NT2/D1 (cell line): ENCODE measurements around the gene ALDH1L2.

Experiments used
- DNase-seq: peaks from one replicate; pipeline ENCODE4 v3.0.0-alpha.2; 2011; ENCODE audit warnings: low read depth, low spot score
- H3K27me3 ChIP-seq: 2 replicates; pipeline ENCODE4 v1.6.0; 2011; ENCODE audit warnings: mild to moderate bottlenecking; ENCODE audit not compliant: insufficient read length, insufficient read depth
- H3K36me3 ChIP-seq: 2 replicates; pipeline ENCODE4 v1.6.1; 2011; ENCODE audit warnings: mild to moderate bottlenecking, low read length, mixed read lengths; ENCODE audit not compliant: insufficient read depth, insufficient read length
- H3K4me1 ChIP-seq: 2 replicates; pipeline ENCODE4 v1.5.1; 2011; ENCODE audit not compliant: insufficient read depth, insufficient read length
- H3K4me3 ChIP-seq: 2 replicates; pipeline ENCODE4 v1.5.1; 2011; ENCODE audit warnings: low read depth; ENCODE audit not compliant: insufficient read length
- H3K9ac ChIP-seq: 2 replicates; pipeline ENCODE4 v1.6.0; 2011; ENCODE audit warnings: low read depth; ENCODE audit not compliant: insufficient read length
- H3K9me3 ChIP-seq: 2 replicates; pipeline ENCODE4 v1.5.1; 2011; ENCODE audit warnings: mild to moderate bottlenecking, low read length; ENCODE audit not compliant: insufficient read depth
- SUZ12 ChIP-seq: IDR thresholded peaks from 2 replicates; pipeline ENCODE4 v1.6.1; 2011; ENCODE audit not compliant: insufficient read length, insufficient read depth; ENCODE audit errors: extremely low read depth
- YY1 ChIP-seq: IDR thresholded peaks from 2 replicates; pipeline ENCODE4 v1.6.1; 2011; ENCODE audit not compliant: insufficient read length, insufficient read depth
- ZNF274 ChIP-seq: IDR thresholded peaks from 2 replicates; pipeline ENCODE4 v1.6.1; 2011; ENCODE audit warnings: mild to moderate bottlenecking, low read depth, low read length

ALDH1L2 gene

GRCh38 chr12:105015543-105015942 lies 68.7 kb downstream of the ALDH1L2 start:
- Histone ChIP-seq H3K36me3 (peaks cover 52% of the 10 kb centered on the region), H3K4me3 (no peak overlapping the region), H3K9me3 (no peaks in the 10 kb centered on the region; the same call in 1 of the 2 replicates), H3K27me3 (no peaks in the 10 kb centered on the region), H3K4me1 (no peaks in the 10 kb centered on the region), H3K9ac (no peak overlapping the region)
- DNase-seq: no peak
- TF ChIP-seq SUZ12 (no peak), YY1 (no peak), ZNF274 (no peak)

DNA sequence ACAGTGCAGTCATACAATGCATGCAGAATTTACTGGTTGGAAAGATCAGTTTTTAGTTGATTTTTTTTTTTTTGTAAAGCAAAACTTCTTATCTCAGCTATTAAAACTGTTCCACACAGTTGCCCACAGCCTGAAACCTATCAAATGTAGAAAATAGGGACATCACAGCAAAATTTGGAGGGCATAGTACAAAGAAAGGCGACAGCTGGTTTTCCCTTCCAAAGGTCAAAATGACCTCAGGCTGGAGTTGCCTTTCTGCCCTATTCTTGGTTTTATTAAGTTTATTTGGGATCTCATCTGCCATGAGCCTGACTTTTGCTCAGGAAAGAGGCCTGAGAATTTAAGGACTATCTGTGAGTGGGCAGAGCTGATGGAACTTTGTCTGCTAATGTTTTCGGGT lies 69.7 kb downstream of the ALDH1L2 start:
- Histone ChIP-seq H3K4me1 (no peaks in the 10 kb centered on the region), H3K9me3 (no peaks in the 10 kb centered on the region; the same call in 1 of the 2 replicates), H3K9ac (no peak overlapping the region), H3K36me3 (peaks cover 50% of the 10 kb centered on the region), H3K4me3 (no peak overlapping the region), H3K27me3 (no peaks in the 10 kb centered on the region)
- no peak for DNase-seq
- TF ChIP-seq ZNF274 (no peak), SUZ12 (no peak), YY1 (no peak)

DNA sequence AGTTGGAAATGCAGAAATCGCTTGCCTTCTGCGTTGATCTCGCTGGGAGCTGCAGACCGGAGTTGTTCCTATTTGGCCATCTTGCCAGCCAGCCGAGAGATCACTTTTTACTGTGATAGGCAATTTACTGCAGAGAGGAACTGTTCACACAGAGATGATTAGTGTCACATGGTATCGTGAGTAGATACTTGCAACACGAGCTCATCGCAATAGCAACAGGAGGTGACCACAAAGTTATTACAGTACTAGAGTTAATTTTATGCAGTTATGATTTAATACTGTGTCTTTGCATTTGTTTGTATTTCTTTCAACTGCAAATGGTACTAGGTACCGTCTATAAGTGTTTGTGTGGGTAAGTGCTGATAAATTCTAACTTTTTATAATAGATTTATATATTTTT lies 70.4 kb downstream of the ALDH1L2 start:
- peaks cover 50% of the 10 kb centered on the region for H3K36me3 ChIP-seq
- DNase-seq: no peak
- TF ChIP-seq ZNF274: no peak
- no peak for TF ChIP-seq SUZ12
- no peak for TF ChIP-seq YY1

GRCh38 chr12:105001476-105001875 lies 82.8 kb downstream of the ALDH1L2 start:
- no peak overlapping the region for H3K9ac ChIP-seq
- H3K4me3 ChIP-seq: no peak overlapping the region
- no peaks in the 10 kb centered on the region for H3K4me1 ChIP-seq
- peaks cover 91% of the 10 kb centered on the region for H3K36me3 ChIP-seq
- no peak for DNase-seq
- TF ChIP-seq SUZ12: no peak
- no peak for TF ChIP-seq ZNF274
- no peak for TF ChIP-seq YY1
- H3K27me3 ChIP-seq: no peaks in the 10 kb centered on the region
- 0 out of 2 replicates have a peak, but pooled peaks cover 5% of the 10 kb centered on the region for H3K9me3 ChIP-seq

More for the DNA sequence above, 70.4 kb downstream of the ALDH1L2 start:
- Histone ChIP-seq H3K9me3 (no peaks in the 10 kb centered on the region; the same call in 1 of the 2 replicates), H3K4me1 (no peaks in the 10 kb centered on the region), H3K27me3 (no peaks in the 10 kb centered on the region), H3K9ac (no peak overlapping the region), H3K4me3 (no peak overlapping the region)

GRCh38 chr12:104999347-104999685 lies 84.9 kb downstream of the ALDH1L2 start:
- H3K36me3 ChIP-seq: peaks cover 92% of the 10 kb centered on the region
- H3K4me3 ChIP-seq: no peak overlapping the region
- no peaks in the 10 kb centered on the region for H3K4me1 ChIP-seq
- H3K9me3 ChIP-seq: 0 out of 2 replicates have a peak, but pooled peaks cover 5% of the 10 kb centered on the region
- TF ChIP-seq SUZ12: no peak
- no peak for TF ChIP-seq ZNF274
- TF ChIP-seq YY1: no peak
- H3K27me3 ChIP-seq: no peaks in the 10 kb centered on the region
- H3K9ac ChIP-seq: no peak overlapping the region
- DNase-seq: no peak

DNA sequence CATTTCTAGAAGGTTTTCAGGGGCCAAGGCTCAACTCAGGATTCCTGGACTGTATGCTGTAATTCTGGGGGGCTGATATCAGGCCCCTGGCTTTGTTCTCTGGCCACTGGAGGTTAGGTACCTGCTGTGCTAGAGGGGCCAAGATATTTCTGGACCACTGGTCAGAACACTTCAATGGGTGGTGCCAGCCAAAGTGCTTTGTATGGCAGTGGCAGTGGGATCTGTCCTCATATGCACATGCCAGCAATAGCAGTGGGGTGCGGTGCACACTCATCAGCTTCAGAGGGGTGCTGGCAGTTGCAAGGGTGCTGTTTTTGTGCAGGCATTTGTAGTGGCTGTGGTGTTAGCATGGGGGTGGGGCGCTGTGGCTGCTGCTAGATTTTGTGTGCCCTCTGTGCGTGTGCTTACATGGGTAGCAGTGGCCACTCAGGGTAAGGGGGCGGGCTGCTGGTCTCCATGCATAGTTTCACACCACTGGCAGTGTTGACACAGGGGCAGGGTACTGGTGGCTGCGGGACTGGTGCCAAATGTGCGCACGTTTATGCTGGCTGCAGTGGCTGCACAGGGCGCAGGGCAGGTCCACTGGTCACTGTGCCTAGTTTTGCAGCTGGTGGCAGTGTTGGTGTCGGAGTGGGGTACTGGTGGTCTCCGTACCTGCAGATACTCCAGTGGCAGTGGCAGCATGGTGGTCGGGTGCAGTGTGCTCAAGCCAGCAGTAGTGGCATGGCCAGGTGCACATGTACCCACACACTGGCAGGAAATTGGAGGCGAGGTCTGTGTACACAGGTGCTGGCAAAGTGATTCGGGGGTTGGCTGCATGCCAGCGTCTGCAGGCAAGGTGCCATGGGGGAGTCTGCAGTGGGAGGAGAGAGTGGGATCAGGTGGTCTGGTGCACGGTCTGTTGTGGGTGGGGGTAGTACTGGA lies 85.6 kb downstream of the ALDH1L2 start:
- no peak for TF ChIP-seq YY1
- TF ChIP-seq SUZ12: no peak
- no peak for TF ChIP-seq ZNF274
- H3K9ac ChIP-seq: no peak overlapping the region
- no peaks in the 10 kb centered on the region for H3K27me3 ChIP-seq
- H3K9me3 ChIP-seq: 0 out of 2 replicates have a peak, but pooled peaks cover 5% of the 10 kb centered on the region
- H3K36me3 ChIP-seq: peaks cover 90% of the 10 kb centered on the region
- no peak for DNase-seq
- no peak overlapping the region for H3K4me3 ChIP-seq
- H3K4me1 ChIP-seq: no peaks in the 10 kb centered on the region

- H3K4me1 ChIP-seq: no peaks in the 10 kb centered on the region
- H3K9me3 ChIP-seq: 0 out of 2 replicates have a peak, but pooled peaks cover 5% of the 10 kb centered on the region
- H3K27me3 ChIP-seq: no peaks in the 10 kb centered on the region
- peaks cover 91% of the 10 kb centered on the region for H3K36me3 ChIP-seq
- DNase-seq: no peak
- H3K9ac ChIP-seq: no peak overlapping the region
- no peak overlapping the region for H3K4me3 ChIP-seq
- TF ChIP-seq ZNF274: no peak
- no peak for TF ChIP-seq YY1
- no peak for TF ChIP-seq SUZ12
Observed at GRCh38 chr12:104997541-104997940, 86.7 kb downstream of the ALDH1L2 start.
